Measurements from ENCODE around the gene SV2C. TPM values are rescaled to one million over a fixed set of nuclear protein-coding genes. Genes with fewer than 3 reads are reported as not detected.
"Not testable (repeated sequence)": the region's sequence is repeated elsewhere in the genome, so short reads cannot be mapped to it uniquely, and the experiment has no call there.

The SV2C gene
- total and polyA plus RNA-seq, 3 donors from 2014 or later = 0.24 to 0.87 (median 0.56) TPM

GRCh38 chr5:76367623-76368371 lies 284.6 kb downstream of the SV2C start:
- no peaks in the 10 kb centered on the region for H3K27me3 ChIP-seq
- 88 to 95% methylated on average over 6 of the region's 6 CpGs for WGBS, 2 donors
- no peak for DNase-seq

DNA sequence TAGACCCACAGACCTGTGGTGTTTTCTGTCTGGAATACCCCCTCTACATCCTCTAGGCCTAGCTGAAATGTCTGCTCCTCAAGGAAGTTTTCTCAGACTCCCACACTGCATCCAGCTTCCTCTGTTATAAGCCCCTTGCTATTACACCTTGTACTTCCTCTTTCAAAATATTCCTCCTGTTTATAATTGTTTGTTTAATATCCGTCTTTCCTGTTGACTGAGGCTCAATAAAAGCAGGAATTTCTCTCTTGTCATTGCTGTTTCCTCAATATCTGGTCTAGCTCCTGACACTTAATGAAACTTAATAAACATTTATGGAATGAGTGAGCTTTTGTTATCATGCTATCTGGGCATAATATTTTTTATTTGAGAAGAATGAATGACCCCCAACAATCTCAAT lies 285.8 kb downstream of the SV2C start:
- no peak overlapping the region for H3K4me3 ChIP-seq
- no peaks in the 10 kb centered on the region for H3K36me3 ChIP-seq (ENCODE audit: low read depth, missing control alignments)
- DNase-seq = no peak
- WGBS, 2 donors = 62 to 72% methylated on average over 1 of the region's 1 CpG
- no peaks in the 10 kb centered on the region for H3K9me3 ChIP-seq
- no peaks in the 10 kb centered on the region for H3K4me1 ChIP-seq
- TF ChIP-seq CTCF (IDR thresholded peaks at IDR 0.05) = no peak
- TF ChIP-seq POLR2A (IDR thresholded peaks at IDR 0.05) = no peak
- no peak overlapping the region for H3K27ac ChIP-seq
- no peaks in the 10 kb centered on the region for H3K27me3 ChIP-seq
- intact Hi-C loops (cut with DNase I; ENCODE audit: low total_unique reads) = no loop called here

More at GRCh38 chr5:76367623-76368371, 284.6 kb downstream of the SV2C start:
- Histone ChIP-seq H3K27ac (no peak overlapping the region), H3K4me1 (no peaks in the 10 kb centered on the region), H3K4me3 (no peak overlapping the region), H3K9me3 (no peaks in the 10 kb centered on the region), H3K36me3 (ENCODE audit: low read depth, missing control alignments) (no peaks in the 10 kb centered on the region)
- intact Hi-C loops (cut with DNase I; ENCODE audit: low total_unique reads) = no loop called here
- TF ChIP-seq CTCF (IDR thresholded peaks at IDR 0.05) (no peak), POLR2A (IDR thresholded peaks at IDR 0.05) (no peak)

DNA sequence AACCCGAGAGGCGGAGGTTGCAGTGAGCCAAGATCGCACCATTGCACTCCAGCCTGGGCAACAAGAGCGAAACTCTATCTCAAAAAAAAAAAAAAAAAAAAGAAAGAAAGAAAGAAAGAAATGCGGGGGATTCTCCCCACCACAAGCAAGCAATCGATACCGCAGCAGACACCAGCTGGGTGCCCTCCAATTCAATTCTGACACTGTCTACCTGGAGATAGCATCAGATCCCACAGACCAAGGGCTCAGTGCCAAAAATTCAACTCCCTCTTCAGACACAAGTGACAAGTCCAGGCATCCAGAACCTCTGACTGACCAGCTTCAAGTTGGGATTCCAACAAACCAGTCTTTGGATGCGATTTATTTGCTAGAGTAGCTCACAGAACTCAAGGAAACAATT lies 286.5 kb downstream of the SV2C start:
- WGBS, 2 donors = 76 to 82% methylated on average over 8 of the region's 8 CpGs
- H3K27ac ChIP-seq; intact Hi-C loops (cut with DNase I; ENCODE audit: low total_unique reads); H3K27me3 ChIP-seq; H3K9me3 ChIP-seq; H3K4me1 ChIP-seq; H3K36me3 ChIP-seq (ENCODE audit: low read depth, missing control alignments); DNase-seq; H3K4me3 ChIP-seq: not testable (repeated sequence)

DNA sequence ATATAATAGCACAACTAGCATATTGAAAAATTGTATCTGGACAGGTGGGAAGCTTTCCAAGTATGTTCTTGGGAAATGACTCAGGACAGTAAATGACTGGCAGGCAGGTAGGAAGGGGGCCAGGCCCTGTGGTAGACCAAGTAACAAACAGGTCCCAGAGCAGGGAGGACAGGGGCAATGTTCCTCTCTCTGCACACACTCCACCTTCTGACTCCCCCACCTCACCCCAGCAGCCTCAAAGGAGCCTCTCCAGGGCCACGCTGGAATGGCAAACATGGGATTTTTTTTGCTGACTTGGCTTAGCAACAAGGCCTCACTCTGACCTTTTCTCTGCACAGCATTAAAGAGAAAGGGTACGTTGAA lies 288.8 kb downstream of the SV2C start:
- Histone ChIP-seq H3K27me3 (no peaks in the 10 kb centered on the region), H3K4me1 (no peaks in the 10 kb centered on the region), H3K36me3 (ENCODE audit: low read depth, missing control alignments) (no peaks in the 10 kb centered on the region), H3K4me3 (no peak overlapping the region), H3K27ac (no peak overlapping the region), H3K9me3 (no peaks in the 10 kb centered on the region)
- intact Hi-C loops (cut with DNase I; ENCODE audit: low total_unique reads) = no loop called here
- 58 to 63% methylated on average over 2 of the region's 2 CpGs for WGBS, 2 donors
- no peak for DNase-seq
- TF ChIP-seq POLR2A (IDR thresholded peaks at IDR 0.05) (no peak), CTCF (IDR thresholded peaks at IDR 0.05) (no peak)

DNA sequence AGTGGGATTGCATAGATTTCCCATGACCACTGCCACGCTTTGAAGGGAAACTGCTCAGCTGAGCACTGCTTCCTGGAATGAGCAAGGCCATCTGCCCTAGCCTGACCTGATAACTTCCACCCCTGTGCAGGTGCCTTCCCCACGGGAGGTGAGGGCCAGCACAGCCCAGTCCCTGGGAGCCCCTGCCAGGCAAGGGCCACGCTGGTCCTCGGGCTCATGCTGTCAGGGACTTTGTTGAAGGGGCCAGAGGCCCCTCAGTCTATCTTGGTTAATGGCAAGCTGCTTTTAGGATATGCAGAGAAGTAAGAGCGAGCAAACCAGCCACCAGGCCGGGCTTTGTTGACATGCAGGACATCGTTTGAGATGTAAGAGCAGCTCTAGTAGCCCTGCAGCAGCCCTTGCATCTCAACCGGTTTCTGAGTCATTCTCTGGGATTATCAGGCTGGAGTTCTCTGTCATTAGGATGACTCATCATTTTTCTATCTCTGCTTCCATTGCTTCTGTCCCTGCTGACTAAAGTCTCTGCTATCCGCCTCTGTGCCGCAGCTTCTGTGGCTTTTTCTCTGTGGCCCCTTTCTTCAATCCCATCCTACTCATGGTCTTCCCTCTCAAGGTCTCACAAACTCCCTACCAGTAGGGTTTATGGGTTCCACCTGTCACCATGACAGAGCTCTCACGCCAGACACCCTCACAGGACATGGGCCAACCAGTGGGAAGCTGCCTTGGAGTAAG lies 289.3 kb downstream of the SV2C start:
- Histone ChIP-seq H3K27me3 (no peaks in the 10 kb centered on the region), H3K4me3 (no peak overlapping the region), H3K36me3 (ENCODE audit: low read depth, missing control alignments) (no peaks in the 10 kb centered on the region), H3K9me3 (no peaks in the 10 kb centered on the region), H3K27ac (no peak overlapping the region), H3K4me1 (no peaks in the 10 kb centered on the region)
- 73 to 86% methylated on average over 8 to 11 of the region's 11 CpGs for WGBS, 2 donors
- intact Hi-C loops (cut with DNase I; ENCODE audit: low total_unique reads) = no loop called here
- TF ChIP-seq POLR2A (IDR thresholded peaks at IDR 0.05) (no peak), CTCF (IDR thresholded peaks at IDR 0.05) (no peak)
- DNase-seq = no peak

Data from testis (tissue), 3 donors.